Brain pericyte (primary cell): Measurements from ENCODE around the gene DPEP2NB.
"Not testable (repeated sequence)": the region's sequence is repeated elsewhere in the genome, so short reads cannot be mapped to it uniquely, and the experiment has no call there.

ENCODE experiments used
- DNase-seq: peaks from one replicate; pipeline ENCODE4 v3.0.0-alpha.2; 2012; ENCODE audit warnings: low read depth, low spot score

DPEP2NB gene

GRCh38 chr16:67982011-67982696 is 33.6 kb downstream of the DPEP2NB start:
- DNase-seq, result no peak

GRCh38 chr16:67979955-67980678 is 35.6 kb downstream of the DPEP2NB start, which contains the start of gene DPEP3:
DPEP3 (minus strand) TSS chr16:67980499; CDS start chr16:67980380, 119 bp downstream.
- no peak for DNase-seq

GRCh38 chr16:67977469-67978227 is 38.1 kb downstream of the DPEP2NB start:
- no peak for DNase-seq

GRCh38 chr16:67977005-67977404 is 38.7 kb downstream of the DPEP2NB start:
- no peak for DNase-seq

- no peak for DNase-seq
Observed at GRCh38 chr16:67976205-67976604, 39.5 kb downstream of the DPEP2NB start.

GRCh38 chr16:67975321-67976105 is 40.2 kb downstream of the DPEP2NB start:
- no peak for DNase-seq

- DNase-seq, result not testable (repeated sequence)
Observed at GRCh38 chr16:67972285-67972684, 43.4 kb downstream of the DPEP2NB start.

GRCh38 chr16:67971111-67971510 is 44.6 kb downstream of the DPEP2NB start:
- DNase-seq, result no peak

GRCh38 chr16:67969254-67970039 is 46.3 kb downstream of the DPEP2NB start:
- no peak for DNase-seq

GRCh38 chr16:67968400-67969253 is 47.1 kb downstream of the DPEP2NB start, which contains the start of gene SLC12A4:
SLC12A4 (minus strand) TSS chr16:67968637; CDS start chr16:67968553, 84 bp downstream.
- no peak for DNase-seq

GRCh38 chr16:67967958-67968399 is 47.7 kb downstream of the DPEP2NB start:
- DNase-seq, result no peak

GRCh38 chr16:67967183-67967957 is 48.3 kb downstream of the DPEP2NB start:
- DNase-seq, result no peak

- DNase-seq, result no peak
Observed at GRCh38 chr16:67966549-67967182, 49.0 kb downstream of the DPEP2NB start.

- no peak for DNase-seq
Observed at GRCh38 chr16:67965668-67966548, 49.8 kb downstream of the DPEP2NB start.

GRCh38 chr16:67964477-67965131 is 51.1 kb downstream of the DPEP2NB start:
- DNase-seq, result no peak

- no peak for DNase-seq
Observed at GRCh38 chr16:67963662-67964321, 51.9 kb downstream of the DPEP2NB start.
